CD4-positive, alpha-beta T cell treated with Interferon gamma for 1 hour (primary cell): ENCODE data around the gene PAPOLG.
"Not testable (repeated sequence)": the region's sequence is repeated elsewhere in the genome, so short reads cannot be mapped to it uniquely, and the experiment has no call there.

Experiments
- DNase-seq: peaks from one replicate; pipeline ENCODE4 v3.0.0-alpha.2; 2020

PAPOLG gene

DNA sequence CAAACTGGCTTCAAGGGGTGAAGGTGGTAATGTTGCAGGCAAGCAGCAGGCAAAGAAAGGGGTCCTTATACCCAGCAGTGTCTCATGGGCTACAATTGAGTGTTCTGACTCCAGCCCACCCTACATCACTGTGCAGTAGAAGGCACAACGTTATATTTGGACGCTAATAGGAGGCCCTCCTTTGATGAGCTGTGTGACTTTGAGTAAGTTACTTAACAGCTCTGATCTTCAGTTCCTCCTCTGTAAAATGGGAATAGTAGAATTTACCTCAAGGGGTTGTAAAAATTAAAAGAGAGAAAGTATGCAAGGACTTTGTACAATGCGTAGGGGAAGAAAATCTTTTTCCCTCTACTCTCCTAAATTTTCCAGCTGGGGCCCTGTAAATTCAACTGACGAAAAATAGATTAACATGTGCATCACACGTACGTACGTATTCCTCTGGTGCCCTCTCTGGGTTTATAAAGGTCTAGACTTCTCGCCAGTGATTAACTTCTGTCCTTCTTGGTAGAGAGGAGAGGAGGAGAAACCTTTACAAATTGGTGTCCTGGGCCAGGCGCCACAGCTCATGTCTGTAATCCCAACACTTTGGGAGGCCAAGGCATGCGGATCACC, 67.7 kb downstream of the PAPOLG start:
- no peak for DNase-seq

DNA sequence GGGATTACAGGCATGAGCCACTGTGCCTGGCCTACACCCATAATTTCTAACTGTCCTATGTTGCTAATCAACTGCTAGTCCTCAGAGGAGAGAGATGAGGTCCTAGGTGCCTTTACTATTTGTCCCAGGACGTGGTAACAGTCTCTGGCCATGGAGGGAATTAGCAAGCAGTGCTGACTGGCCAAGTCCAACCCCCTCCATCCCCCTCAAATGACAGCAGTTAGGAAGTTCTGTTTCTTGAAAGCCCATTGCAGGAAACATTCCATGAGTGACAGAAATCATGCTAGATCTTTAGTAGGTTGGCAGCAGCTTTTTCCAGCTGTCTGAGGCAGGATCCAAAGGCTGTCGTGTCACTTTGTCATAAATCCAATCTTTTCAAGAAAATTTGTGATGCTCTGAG, 69.6 kb downstream of the PAPOLG start:
- no peak for DNase-seq

DNA sequence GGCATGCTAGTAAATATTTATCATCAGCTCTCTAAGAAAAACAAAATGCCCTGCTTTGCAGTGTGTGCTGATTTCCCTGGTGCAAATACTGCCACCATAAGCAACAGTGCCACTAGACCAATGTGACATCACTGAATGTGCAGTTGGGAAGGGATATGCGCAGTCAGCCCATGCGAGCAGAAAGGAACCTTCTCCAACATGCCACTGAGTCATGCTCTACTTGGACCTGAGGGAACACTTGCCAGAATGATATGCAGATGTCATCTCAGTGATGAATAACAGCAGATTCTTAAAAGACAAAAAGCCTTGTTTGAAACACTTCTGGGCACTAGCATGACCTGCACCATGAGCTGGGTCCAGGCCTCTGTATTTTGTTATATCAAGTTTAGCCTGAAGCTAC, 70.0 kb downstream of the PAPOLG start:
- no peak for DNase-seq

DNA sequence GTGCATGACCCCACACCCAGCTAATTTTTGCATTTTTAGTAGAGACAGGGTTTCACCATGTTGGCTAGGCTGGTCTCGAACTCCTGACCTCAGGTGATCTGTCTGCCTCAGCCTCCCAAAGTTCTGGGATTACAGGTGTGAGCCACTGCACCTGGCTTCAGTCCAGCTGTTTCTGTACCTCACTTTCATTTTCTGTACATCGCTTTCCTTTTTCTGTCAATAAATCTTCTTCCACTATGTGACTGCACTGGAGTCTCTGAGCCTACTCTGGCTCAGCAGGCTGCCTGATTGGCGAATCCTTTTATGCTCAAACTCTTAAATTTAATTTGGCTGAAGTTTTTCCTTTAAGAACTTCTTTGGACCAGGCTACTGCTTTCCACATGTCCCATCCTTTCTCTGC, 70.8 kb downstream of the PAPOLG start:
- not testable (repeated sequence) for DNase-seq

DNA sequence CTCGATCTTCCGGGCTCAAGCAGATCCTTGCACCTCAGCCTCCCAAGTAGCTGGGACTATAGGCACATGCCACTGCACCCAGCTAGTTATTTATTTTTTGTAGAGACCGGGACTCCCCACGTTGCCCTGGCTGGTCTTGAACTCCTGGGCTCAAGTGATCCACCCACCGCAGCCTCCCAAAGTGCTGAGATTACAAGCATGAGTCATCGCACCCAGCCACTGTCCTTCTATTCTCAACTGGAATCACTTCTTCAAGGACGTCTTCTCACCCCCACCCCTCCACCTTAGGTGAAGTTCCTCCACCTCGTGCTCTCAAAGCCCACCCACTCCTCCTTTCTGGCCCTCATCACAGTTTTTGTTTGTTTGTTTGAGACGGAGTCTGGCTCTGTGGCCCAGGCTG, 71.3 kb downstream of the PAPOLG start:
- no peak for DNase-seq

DNA sequence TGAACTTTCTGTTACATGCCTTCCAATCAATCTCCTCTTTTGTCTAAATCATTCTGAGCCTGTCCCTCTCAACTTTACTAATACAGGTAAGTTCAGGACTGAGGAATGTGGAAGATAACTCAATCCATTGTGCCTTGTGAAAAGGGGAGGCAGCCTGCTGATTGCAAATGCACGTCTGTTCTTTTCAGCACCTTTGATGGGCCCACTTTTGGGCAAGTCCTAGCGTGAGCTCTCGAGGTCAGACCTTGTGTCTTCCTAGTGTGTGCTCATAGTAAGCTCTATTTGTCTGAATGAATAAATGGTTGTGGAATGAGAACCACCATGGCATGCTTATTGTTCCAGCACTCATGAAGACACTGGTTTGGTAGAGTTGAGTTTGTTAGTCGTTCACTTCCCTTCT, 74.9 kb downstream of the PAPOLG start:
- no peak for DNase-seq

DNA sequence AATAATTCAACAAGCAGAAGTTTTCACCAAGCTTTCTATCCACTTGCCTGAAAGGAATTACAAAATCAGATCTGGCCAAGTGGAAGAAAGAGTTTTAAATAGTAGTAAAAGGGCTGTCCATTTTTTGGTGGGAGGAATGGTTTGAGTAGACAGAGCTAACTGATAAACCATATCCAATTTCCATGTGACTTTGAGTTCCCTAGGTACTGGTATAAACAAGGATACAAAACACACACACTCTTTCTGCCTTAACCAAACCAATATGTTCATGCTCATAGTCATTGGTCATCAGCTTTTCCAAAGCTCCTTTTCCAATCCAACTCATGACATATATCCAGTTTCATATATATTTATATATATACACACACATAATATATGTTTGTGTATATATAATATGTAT, 75.9 kb downstream of the PAPOLG start:
- no peak for DNase-seq

DNA sequence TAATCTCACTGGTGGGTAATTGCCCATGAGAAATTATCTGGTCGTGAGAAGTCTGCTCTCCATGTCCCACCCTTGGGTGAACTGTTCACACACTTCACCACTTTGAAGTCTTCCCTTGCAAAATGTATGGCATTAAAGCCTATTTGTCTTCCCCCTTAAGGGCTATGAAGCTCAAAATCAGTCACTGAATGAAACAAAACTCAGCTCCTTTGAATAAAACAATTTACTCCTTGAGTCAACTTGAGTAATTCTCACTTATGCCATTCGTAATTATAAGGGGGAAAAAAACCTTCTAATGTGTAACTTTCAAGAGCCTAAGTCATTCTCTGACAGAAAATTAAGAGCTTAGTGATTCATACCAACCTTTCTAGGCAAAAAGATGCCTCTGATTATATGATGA, 76.6 kb downstream of the PAPOLG start:
- no peak for DNase-seq

DNA sequence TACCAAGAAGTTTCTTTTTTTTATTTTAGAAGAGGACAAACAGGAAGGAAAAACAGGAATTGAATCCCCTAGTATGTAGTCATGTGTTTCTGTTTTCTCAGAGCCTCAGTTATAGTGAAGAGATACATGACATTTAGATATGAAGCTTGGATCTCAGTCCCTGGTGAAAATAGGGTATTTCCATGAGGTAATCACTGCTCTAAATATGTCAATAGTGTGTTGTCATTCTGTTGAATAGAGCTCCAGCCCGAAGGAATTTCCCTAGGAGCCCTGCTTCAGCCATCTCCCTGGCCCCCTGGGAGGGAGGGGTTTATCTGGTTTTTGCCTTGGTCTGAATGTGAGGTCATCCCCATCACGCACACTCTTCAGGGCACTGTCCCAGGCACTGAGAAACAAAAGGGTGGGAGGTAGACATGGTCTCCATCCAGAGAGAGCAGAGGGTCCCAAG, 78.2 kb downstream of the PAPOLG start:
- peak; percentile 15 for DNase-seq

DNA sequence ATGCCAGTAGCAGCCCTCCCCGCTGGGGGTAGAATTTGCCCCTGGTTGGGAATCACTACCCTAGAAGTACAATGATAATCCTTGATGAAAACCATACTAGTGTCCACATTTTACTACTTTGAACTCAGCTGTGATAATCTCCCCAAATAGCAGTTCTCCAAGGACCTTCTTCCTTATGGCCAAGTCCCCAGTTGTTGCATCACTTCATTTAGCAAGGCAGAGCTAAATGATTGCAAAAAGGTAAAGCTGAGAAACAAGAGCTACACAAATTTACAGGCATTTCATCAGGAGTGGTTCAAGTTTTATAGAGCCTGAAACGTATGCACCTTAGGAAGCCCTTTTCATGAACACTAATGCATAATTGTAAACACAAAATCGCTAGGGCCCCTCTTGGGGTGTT, 80.4 kb downstream of the PAPOLG start:
- no peak for DNase-seq

DNA sequence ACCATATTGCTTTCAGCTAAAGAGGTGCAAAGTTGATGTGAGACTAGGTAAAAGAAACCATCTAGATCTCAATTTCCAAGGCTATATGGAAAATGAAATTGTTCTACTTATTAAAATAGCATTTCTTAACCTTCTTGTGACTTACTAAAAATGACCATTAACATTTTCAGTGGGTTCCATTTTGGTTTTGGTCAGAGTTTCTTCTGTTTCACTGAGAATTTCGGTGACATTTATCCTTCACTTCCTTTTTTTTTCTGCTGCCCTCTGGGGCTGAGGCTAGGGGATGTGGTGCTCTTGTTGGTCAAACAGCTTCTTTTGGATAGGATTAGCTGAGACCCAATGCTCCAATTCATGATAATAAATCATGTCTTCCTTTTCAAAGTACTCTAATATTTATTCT, 81.1 kb downstream of the PAPOLG start:
- DNase-seq: no peak

DNA sequence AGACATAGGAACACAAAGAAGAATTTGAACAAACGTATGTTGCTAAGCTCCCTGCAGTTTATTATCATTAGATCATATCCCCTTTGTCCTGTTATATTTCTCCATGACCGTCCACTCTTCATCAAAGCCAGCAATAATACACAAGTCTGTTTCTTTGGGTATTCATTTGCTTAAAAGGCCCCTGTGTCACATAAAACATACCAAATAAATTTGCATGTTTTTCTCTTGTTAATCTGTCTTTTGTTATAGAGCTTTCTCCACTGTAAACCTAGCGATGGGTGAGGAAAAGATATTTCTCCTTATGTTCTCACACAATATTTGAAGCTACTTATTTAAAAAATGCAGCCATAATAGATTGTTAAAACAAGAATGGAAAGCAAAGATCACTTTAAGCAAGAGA, 82.4 kb downstream of the PAPOLG start:
- DNase-seq: no peak

DNA sequence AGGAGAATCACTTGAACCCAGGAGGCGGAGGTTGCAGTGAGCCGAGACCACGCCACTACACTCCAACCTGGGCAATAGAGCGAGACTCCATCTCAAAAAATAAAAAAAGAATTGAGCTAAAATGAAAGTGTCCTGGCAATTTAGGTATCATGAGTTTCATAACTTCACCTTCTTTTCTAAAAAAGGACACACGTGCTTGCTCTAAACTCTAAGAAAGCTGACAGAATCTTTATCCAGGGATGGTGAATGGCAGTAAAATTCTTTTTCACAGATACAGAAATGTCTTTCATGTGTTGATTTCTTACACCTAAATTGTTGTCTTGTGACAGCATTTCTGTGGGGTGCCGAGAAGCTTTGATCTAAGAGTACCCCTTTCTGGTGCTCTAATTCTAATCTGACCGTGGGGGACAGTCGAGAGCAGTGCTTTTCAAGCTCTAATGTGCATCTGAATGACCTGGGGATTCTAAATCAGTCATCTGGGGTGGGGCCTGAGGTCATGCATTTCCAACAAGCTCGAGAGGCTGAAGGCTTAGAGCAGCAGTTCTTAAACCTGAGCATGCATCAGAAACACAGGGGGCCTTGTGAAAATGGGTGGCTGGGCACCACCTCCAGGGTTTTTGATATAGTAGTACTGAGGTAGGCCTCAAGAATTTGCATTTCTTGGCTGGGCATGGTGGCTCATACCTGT, 83.2 kb downstream of the PAPOLG start:
- no peak for DNase-seq

DNA sequence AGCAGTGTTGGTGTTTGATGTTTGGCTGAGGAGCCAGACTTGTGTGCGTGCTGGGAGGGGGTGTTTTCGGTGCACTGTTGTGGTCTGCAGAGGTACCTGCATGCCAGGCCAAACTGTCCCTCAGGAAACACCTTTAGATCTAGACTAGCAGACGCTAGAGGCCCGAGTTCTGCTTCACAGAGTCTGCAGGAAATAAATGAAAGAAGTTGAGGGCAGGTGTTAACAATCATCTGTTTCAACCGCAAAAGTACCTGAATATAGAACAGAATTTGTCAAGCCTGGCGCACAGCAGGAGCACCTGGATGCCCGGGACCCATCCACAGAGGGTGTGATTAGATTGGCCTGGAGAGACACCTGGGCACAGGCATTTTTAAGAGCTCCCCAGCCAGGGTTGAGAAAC, 84.8 kb downstream of the PAPOLG start:
- DNase-seq: peak; percentile 57

DNA sequence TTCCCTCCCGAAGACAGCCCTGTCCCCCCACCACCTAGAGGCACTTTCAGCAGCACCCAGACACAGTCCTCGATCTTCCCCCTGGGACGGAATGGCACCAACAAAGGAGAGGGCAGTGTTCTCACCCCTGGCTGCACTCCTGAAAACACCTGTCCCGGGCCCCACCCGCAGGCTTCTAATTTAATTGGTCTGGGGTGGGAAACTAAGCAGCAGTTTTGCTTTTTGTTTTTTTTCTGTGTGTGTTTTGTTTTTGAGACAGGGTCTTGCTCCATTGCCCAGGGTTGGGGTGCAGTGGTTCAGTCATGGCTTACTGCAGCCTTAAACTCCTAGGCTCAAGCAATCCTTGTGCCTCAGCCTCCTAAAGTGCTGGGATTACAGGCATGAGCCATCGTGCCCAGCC, 86.9 kb downstream of the PAPOLG start:
- DNase-seq: no peak

DNA sequence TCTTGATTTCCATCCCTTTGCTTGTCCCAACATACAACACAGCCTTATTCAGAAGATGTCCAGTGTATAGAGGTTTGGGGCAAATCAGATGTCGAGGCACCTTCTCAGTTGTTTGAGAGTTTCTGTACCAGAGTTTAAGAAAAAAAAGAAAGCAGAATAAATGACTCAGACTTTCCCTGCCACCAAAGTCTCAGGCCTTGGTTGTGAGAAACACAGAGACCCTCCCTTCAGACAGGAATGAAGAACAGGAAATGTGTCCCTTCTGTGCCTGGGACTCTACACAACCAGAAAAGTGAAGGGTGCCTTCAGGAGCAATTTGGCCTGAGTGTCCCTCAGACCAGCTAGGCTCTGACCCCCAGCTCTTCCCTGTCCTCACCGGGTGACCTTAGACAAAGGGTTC, 88.0 kb downstream of the PAPOLG start:
- DNase-seq: no peak

DNA sequence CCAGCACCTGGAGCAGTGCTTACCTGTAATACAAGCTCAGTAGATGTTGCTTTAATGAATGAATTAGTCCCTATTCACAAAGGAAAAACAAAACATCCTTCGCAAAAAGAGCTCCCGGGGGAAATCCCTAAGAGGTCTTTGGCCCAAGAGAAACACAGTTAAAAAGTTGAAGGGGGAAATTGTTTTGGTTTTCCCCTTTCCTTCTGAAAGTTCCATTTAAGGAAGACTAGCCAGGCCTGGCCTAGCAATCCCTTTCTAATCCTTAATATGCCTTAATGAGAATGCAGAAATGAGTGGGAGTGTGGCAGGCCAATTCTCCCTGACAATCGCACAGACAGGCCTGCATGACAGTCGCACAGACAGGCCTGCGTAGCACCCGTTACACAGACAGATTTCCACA, 91.8 kb downstream of the PAPOLG start:
- no peak for DNase-seq
